Lung (tissue), 12 donors: ENCODE results near the gene KIF20A. TPM values are rescaled to one million over a fixed set of nuclear protein-coding genes. Genes with fewer than 3 reads are reported as not detected.

Source experiments
- ATAC-seq: fragments of 200-7000 bp; cut with Tn5 transposase; one replicate; pipeline ENCODE4 v1.9.1; 2020; ENCODE audit warnings: moderate number of reproducible peaks; ENCODE audit not compliant: insufficient read depth, low FRiP score
- DNase-seq, 3 donors: peaks; one replicate each; pipeline ENCODE4 v3.0.0-alpha.2; 2013 to 2017
- H3K27ac ChIP-seq, 2 donors: one replicate each; pipeline ENCODE4 v1.5.1; 2013; ENCODE audit warnings: mild to moderate bottlenecking in 2 of 2, moderate library complexity in 2 of 2, control low read depth in 1 of 2, inconsistent platforms in 1 of 2, low read depth in 1 of 2, low read length in 1 of 2
- H3K27me3 ChIP-seq, 3 donors: one replicate each; pipeline ENCODE4 v1.5.1; 2013; ENCODE audit warnings: low read length in 2 of 3; ENCODE audit not compliant: control insufficient read depth in 3 of 3, insufficient read depth in 3 of 3
- H3K36me3 ChIP-seq, 4 donors: one replicate each; pipeline ENCODE4 v1.5.1; 2013; ENCODE audit warnings: low read length in 4 of 4, mild to moderate bottlenecking in 1 of 4, moderate library complexity in 1 of 4; ENCODE audit not compliant: control insufficient read depth in 4 of 4, insufficient read depth in 4 of 4
- H3K4me1 ChIP-seq, 5 donors: one replicate each; pipeline ENCODE4 v1.5.1; 2013; ENCODE audit warnings: low read length in 5 of 5, mild to moderate bottlenecking in 2 of 5, moderate library complexity in 1 of 5; ENCODE audit not compliant: control insufficient read depth in 5 of 5, insufficient read depth in 5 of 5
- H3K4me3 ChIP-seq: one replicate; pipeline ENCODE4 v1.5.1; 2013; ENCODE audit warnings: mild to moderate bottlenecking, control low read depth, moderate library complexity
- H3K9ac ChIP-seq, 2 donors: one replicate each; pipeline ENCODE4 v1.5.1; 2013; ENCODE audit warnings: low read length in 2 of 2, control low read depth in 1 of 2; ENCODE audit not compliant: insufficient read depth in 1 of 2
- H3K9me3 ChIP-seq, 4 donors: one replicate each; pipeline ENCODE4 v1.5.1; 2013; ENCODE audit warnings: low read length in 3 of 4, mild to moderate bottlenecking in 1 of 4, moderate library complexity in 1 of 4; ENCODE audit not compliant: control insufficient read depth in 4 of 4, insufficient read depth in 3 of 4
- CTCF ChIP-seq: IDR thresholded peaks from 2 replicates; pipeline ENCODE4 v1.5.1; 2012; ENCODE audit warnings: mild to moderate bottlenecking; ENCODE audit errors: control extremely low read depth, extremely low read depth
- whole genome bisulfite sequencing, 2 donors: extraction: QIAGEN DNeasy Blood & Tissue Kit; methylation state at CpG; one replicate each; pipeline ENCODE4 v1.1.7; 2013; 5-methylcytosine and 5-hydroxymethylcytosine counted together
- polyA plus RNA-seq, 2 donors: library from polyadenylated mRNA; stranded (reverse); fragments of 200-250 nt; gene quantifications; one replicate each; pipeline ENCODE4 v1.2.1, GENCODE V29; 2013
- total RNA-seq, 2 donors: library from RNA; depleted of rRNA in 1 of 2; stranded (reverse); fragments of >200 nt in 1 of 2; gene quantifications; one replicate each; pipeline ENCODE4 v1.2.1, GENCODE V29; 2014 to 2021
- donor health status: control.
- donor health status: control.
- donor health status: Bipolar disorder and iron deficiency.
- donor health status: healthy.
- donor health status: DM: yes; HTN: yes; CAD: no.

KIF20A gene
- total and polyA plus RNA-seq, 4 donors, result 1.1 to 8.0 (median 1.7) TPM

DNA sequence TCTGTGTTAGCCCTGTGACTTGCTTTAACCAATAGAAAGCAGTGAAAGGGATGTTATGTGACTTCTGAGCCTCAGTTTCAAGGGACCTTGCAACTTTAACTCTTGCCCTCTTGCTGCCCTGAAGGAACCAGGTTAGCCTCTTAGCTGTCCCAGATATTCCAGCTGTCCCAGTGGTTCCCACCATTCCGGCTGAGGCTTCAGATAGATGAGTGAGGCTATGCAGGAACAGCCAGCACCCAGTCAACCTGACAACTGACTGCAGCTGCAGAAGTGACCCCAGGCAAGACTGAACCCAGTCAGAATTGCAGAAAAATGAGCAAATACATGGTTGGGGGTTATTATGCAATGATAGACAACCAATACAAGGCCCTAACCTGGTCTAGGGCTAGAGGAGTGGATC is 44.6 kb downstream of the KIF20A start:
- H3K9ac ChIP-seq, result no peak overlapping the region
- ATAC-seq (no peak), DNase-seq (no peak)
- peaks cover 0 to 4% (median 0%) of the 10 kb centered on the region in 4 donors for H3K9me3 ChIP-seq
- 97 to 100% methylated on average over 1 of the region's 1 CpG for WGBS, 2 donors
- no peak overlapping the region for H3K4me3 ChIP-seq
- no peak for TF ChIP-seq CTCF
- no peaks in the 10 kb centered on the region for H3K27me3 ChIP-seq
- no peak overlapping the region for H3K27ac ChIP-seq
- no peaks in the 10 kb centered on the region for H3K36me3 ChIP-seq
- H3K4me1 ChIP-seq, result no peaks in the 10 kb centered on the region

GRCh38 chr5:138224712-138225111 is 45.8 kb downstream of the KIF20A start:
- H3K4me1 ChIP-seq, result no peaks in the 10 kb centered on the region
- DNase-seq, result no peak
- no peak for TF ChIP-seq CTCF
- no peak overlapping the region for H3K4me3 ChIP-seq
- H3K9ac ChIP-seq, result no peak overlapping the region
- no peak for ATAC-seq
- H3K9me3 ChIP-seq, result peaks cover 0 to 4% (median 0%) of the 10 kb centered on the region in 4 donors
- no peak overlapping the region for H3K27ac ChIP-seq
- H3K27me3 ChIP-seq, result no peaks in the 10 kb centered on the region
- H3K36me3 ChIP-seq, result no peaks in the 10 kb centered on the region
- 84 to 92% methylated on average over 6 of the region's 6 CpGs for WGBS, 2 donors

DNA sequence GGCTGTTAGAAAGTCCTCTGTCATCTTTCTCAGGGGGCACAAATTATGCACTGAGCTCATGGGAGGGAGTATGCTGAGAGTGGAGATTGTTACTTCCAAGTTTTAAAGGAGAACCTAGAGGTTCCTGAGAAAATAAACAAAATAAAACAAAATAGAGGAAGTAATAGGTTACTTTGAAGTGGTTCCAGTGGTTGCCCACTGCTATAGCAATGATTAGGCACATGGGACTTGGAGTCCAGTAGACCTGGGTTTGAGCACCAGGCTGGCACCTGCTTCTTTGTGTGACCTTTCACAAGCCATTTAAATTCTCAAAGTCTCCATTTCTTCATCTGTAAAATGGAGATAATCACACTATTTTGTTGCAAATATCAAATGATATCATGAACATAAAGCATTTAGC is 48.0 kb downstream of the KIF20A start:
- TF ChIP-seq CTCF, result no peak
- H3K36me3 ChIP-seq, result no peaks in the 10 kb centered on the region
- H3K4me3 ChIP-seq, result no peak overlapping the region
- no peak for DNase-seq
- H3K9me3 ChIP-seq, result peaks cover 0 to 4% (median 0%) of the 10 kb centered on the region in 4 donors
- no peak overlapping the region for H3K27ac ChIP-seq
- no peaks in the 10 kb centered on the region for H3K27me3 ChIP-seq
- no peak for ATAC-seq
- H3K4me1 ChIP-seq, result peaks cover 0 to 13% (median 0%) of the 10 kb centered on the region in 5 donors
- no peak overlapping the region for H3K9ac ChIP-seq

DNA sequence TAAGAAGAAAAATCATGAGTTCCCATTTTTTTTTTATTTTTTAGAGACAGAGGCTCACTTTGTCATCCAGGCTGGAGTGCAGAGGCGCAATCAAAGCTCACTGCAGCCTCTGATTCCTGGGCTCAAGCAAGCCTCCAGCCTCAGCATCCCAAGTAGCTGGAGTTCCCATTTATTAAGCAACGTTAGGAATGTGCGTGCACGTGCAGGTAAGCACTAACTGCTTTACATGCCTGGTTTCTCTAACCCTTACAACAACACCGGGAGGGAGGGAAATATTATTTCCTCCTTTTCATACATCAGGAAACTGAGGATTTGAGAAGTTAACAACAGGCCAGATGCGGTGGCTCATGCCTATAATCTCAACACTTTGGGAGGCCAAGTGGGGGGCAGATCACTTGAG is 50.5 kb downstream of the KIF20A start:
- H3K36me3 ChIP-seq, result no peaks in the 10 kb centered on the region
- no peak overlapping the region for H3K27ac ChIP-seq
- no peak overlapping the region for H3K4me3 ChIP-seq
- ATAC-seq, result no peak
- H3K27me3 ChIP-seq, result no peaks in the 10 kb centered on the region
- no peak for DNase-seq
- 42 to 67% methylated on average over 6 of the region's 6 CpGs for WGBS, 2 donors
- H3K9me3 ChIP-seq, result peaks cover 0 to 4% (median 0%) of the 10 kb centered on the region in 4 donors
- peaks cover 0 to 13% (median 0%) of the 10 kb centered on the region in 5 donors for H3K4me1 ChIP-seq
- no peak for TF ChIP-seq CTCF
- no peak overlapping the region for H3K9ac ChIP-seq
